ENCODE results near the gene HLCS. TPM values are rescaled to one million over a fixed set of nuclear protein-coding genes. Genes with fewer than 3 reads are reported as not detected.

HLCS gene
- total and polyA plus RNA-seq, 2 donors (not counting 3 experiments of a cell fraction or from before 2014, with no cell fraction given): 6.7 to 17.2 TPM

- no TSS peak for BruUV-seq (replicated peaks)
- intact Hi-C loops (cut with micrococcal nuclease) (loop anchor here (5.0 kb wide), 1 partner anchor 242 kb away; no protein-coding TSS in a partner anchor), dilution Hi-C loops (cut with MboI; ENCODE audit: extremely low pct_ligation_motif_present, low sequenced_read_pairs) (no loop called here)
- peaks cover 0 to 10% of the 10 kb centered on the region in 2 experiments for H3K27me3 ChIP-seq (ENCODE audit: control insufficient read depth in 2 of 2, insufficient read depth in 2 of 2, low read length in 2 of 2)
- H3K4me3 ChIP-seq (replicated peaks in 1 of 3; ENCODE audit: insufficient read depth in 1 of 3, low read depth in 1 of 3, low read length in 3 of 3): no peak overlapping the region
- ChIA-PET CTCF (interaction anchor here (0.9 to 5.8 kb wide), 4 partner anchors 110 to 183 kb away, joined by 4 to 34 read pairs (median 27); no protein-coding TSS in a partner anchor), POLR2A (no interaction called here)
- FAIRE-seq: no peak
- TF ChIP-seq EZH2 (IDR thresholded peaks at IDR 0.05; ENCODE audit: borderline replicate concordance, low read depth, low read length, severe bottlenecking) (no peak), GATA2 (IDR thresholded peaks at IDR 0.05; ENCODE audit: insufficient read depth, insufficient read length, low read depth, low read length) (no peak), JUN (IDR thresholded peaks at IDR 0.05; ENCODE audit: borderline replicate concordance, insufficient read depth, insufficient read length, low read depth) (no peak), POLR2AphosphoS5 (IDR thresholded peaks at IDR 0.05; ENCODE audit: insufficient read depth, low read depth, low read length) (no peak), FOS (IDR thresholded peaks at IDR 0.05; ENCODE audit: borderline replicate concordance, insufficient read depth, low read length) (no peak), POLR2A (IDR thresholded peaks at IDR 0.05; ENCODE audit: low read depth, low read length) (no peak), MYC (IDR thresholded peaks at IDR 0.05; ENCODE audit: low read depth, low read length) (no peak)
- TF ChIP-seq, protein P1, sequence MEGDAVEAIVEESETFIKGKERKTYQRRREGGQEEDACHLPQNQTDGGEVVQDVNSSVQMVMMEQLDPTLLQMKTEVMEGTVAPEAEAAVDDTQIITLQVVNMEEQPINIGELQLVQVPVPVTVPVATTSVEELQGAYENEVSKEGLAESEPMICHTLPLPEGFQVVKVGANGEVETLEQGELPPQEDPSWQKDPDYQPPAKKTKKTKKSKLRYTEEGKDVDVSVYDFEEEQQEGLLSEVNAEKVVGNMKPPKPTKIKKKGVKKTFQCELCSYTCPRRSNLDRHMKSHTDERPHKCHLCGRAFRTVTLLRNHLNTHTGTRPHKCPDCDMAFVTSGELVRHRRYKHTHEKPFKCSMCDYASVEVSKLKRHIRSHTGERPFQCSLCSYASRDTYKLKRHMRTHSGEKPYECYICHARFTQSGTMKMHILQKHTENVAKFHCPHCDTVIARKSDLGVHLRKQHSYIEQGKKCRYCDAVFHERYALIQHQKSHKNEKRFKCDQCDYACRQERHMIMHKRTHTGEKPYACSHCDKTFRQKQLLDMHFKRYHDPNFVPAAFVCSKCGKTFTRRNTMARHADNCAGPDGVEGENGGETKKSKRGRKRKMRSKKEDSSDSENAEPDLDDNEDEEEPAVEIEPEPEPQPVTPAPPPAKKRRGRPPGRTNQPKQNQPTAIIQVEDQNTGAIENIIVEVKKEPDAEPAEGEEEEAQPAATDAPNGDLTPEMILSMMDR (IDR thresholded peaks at IDR 0.05; ENCODE audit: extremely low read depth in 1 of 2, insufficient read depth in 1 of 2, low read depth in 1 of 2, low read length in 2 of 2): no peak
- TF ChIP-seq, protein P2, sequence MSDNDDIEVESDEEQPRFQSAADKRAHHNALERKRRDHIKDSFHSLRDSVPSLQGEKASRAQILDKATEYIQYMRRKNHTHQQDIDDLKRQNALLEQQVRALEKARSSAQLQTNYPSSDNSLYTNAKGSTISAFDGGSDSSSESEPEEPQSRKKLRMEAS (IDR thresholded peaks at IDR 0.05; ENCODE audit: insufficient read depth, insufficient read length): no peak
- H3K9me1 ChIP-seq (replicated peaks; ENCODE audit: control insufficient read depth, extremely low read depth, insufficient read depth, low read length): no peaks in the 10 kb centered on the region
- H3K79me2 ChIP-seq (ENCODE audit: control insufficient read depth, insufficient read depth, low read length): no peaks in the 10 kb centered on the region
- no peak overlapping the region for H2AFZ ChIP-seq (ENCODE audit: low read depth, low read length)
- no peaks in the 10 kb centered on the region for H3K9me3 ChIP-seq (replicated peaks; ENCODE audit: control insufficient read depth, insufficient read depth, low read length)
- H3K9ac ChIP-seq (replicated peaks; ENCODE audit: extremely low read depth, insufficient read depth, low read length): no peak overlapping the region
- peaks cover 3% of the 10 kb centered on the region for H3K4me1 ChIP-seq (ENCODE audit: control insufficient read depth, extremely low read depth, insufficient read depth, low read length)
- H3K36me3 ChIP-seq (ENCODE audit: control insufficient read depth in 2 of 2, extremely low read depth in 1 of 2, insufficient read depth in 2 of 2, low read length in 2 of 2): no peaks in the 10 kb centered on the region
- no peaks in the 10 kb centered on the region for H4K20me1 ChIP-seq (replicated peaks; ENCODE audit: control insufficient read depth, extremely low read depth, insufficient read depth, low read length)
- no peak overlapping the region for H3K4me2 ChIP-seq (ENCODE audit: insufficient read depth, low read length)
- DNase-seq (ENCODE audit: low read depth, low spot score): no peak
- H3K27ac ChIP-seq (ENCODE audit: insufficient read depth, low read depth, low read length): no peak overlapping the region
These were observed 221.8 kb downstream of the HLCS start for GRCh38 chr21:36744560-36745231.

Measured in endothelial cell of umbilical vein (primary cell).